Dedifferentiated amniotic fluid mesenchymal stem cell (primary cell): ENCODE data around the gene PRKD2.

Experiments
- DNase-seq: peaks from one replicate; pipeline ENCODE4 v3.0.0-alpha.2; 2016; ENCODE audit errors: extremely low spot score

PRKD2 gene

DNA sequence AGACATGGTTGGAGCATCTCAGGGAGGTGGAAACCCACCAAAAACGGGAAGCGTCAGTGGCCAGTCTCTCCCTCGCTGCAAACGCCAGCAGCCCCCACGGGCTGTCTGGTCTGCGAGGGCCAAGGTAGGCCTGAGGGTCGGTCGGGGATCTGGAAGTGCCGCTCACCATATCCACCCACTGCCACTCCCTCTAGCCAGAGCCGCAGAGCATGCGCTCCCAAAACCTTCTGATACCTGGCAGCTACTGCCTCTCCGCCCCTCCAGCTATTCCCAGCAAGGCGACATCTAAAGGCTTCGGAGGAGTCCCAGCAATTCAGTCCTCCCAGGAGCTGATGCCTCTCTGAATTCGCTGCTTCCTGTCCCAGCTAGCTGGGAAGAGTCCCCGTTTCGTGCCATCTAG, 24.5 kb upstream of the PRKD2 start:
- no peak for DNase-seq

DNA sequence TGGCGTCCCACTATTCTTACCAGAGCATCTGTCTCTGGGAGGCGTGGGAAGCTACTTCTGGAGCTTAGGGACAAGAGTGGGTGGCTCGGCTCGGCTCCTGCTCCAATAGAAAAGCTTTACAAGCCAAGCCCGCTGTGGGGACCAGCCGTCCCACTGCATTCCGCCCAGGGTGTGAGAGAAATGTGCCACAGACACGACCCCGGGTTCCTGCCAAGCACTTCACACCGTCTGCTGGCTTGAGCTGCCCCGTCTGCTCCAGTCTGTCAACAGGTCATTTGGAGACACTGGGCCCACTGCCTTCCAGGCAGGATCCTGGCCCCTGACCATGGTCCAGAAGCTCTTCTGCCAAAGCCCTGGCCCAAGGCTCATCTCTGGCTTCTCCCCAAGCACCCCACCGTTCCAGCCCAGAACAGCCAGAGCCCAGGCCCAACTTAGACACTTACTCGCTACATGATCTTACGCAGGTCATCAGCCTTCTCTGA, 22.4 kb upstream of the PRKD2 start:
- no peak for DNase-seq

DNA sequence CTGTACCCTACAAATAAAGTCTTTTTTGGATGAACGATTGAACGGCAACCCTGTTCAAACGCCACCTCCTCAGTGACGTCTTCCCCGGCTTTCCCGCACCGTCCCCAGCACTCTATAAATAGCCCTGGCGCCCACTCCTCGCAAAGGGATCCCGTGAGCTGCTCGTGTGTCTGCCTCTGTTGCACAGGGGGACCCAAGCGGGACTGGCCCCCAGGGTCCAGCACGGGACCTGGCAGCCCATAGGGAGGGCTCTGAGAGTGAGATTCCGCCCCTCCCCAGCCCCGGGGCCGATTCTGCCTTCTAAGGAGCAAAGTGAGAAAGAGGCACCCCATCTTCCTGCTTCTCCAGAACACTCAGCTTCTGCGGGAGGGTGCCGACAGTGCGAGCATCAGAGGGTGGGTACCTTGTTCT, 20.9 kb upstream of the PRKD2 start:
- no peak for DNase-seq

DNA sequence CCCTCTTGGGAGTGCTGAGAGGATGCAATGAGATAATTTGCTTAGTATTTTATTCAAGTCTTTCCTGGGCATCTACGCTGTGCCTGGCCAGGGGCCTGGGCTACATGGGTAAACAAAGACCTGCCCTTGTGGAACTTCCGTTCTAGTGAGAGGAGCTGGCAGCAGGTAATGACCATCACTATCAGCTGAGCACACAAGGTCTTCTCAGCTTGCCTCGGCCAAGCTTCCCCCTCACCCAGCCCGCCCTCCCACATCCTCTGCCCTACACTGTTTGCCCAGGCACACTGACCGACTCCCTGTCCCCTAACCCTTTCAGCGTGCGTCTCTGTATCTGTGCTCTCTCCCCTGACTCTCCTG, 20.4 kb upstream of the PRKD2 start:
- DNase-seq, result no peak

DNA sequence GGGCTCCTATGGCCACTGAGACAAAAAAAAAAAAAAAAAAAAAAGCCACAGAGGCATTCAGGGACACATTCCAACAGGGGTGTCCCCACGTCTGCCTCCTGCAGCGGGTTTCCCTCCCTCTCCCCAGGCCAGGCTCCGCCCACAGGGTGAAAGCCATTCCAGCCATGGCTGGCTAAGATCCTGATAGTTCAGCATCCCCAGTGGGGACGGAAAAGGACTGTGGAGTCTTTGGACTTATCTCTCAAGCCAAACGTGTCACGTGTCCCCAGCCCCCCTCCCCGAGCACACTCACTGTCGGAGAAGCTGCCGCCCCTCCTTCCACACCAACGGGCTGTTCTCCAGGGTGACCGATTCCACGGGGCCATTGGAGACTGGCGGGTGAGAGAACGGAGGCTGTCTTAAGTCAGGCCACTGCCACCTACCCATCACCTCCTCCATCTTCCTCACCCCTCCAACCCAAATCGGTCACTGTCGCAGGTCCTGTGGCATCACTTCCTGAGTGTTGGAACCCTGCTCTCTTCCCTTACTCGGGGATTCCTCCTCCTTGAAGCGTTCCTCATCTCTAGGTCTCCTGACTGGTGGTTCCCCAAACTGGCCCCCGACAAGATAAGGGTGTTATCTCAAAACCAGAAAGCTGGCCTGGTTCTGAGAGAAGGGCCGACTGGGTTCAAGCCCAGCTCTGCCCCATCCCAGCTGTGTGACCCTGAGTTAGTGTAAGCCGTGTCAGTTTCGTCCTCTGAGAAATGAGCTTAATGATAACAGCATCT, 19.8 kb upstream of the PRKD2 start:
- DNase-seq, result no peak

DNA sequence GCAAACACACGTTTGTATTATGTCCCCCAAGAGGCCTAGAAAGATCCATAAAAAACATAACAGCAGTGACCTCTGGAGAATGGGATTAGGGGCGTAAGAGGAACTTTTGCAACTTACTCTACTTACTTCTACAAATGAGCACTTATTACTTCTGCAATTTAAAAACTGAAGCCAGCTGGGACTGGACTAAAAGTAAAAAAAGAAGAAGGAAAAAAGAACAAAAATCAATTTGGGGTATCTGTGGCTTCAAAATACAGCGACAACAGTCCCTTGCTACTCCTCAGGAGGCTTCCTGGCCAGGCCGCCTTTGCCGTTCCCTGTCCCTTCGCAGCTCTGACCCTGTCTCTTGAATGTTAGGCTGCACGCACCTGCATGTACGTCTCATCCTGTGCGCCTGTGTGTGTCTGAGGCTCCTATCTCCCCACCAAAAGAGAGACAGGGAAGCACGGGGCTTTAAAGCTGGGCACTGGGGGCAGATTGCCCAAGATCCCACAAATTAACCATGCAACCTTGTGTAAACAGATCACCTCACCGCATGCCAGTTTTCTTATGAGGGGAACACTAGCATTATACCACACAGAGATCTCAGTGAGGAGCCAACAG, 16.9 kb upstream of the PRKD2 start:
- no peak for DNase-seq

DNA sequence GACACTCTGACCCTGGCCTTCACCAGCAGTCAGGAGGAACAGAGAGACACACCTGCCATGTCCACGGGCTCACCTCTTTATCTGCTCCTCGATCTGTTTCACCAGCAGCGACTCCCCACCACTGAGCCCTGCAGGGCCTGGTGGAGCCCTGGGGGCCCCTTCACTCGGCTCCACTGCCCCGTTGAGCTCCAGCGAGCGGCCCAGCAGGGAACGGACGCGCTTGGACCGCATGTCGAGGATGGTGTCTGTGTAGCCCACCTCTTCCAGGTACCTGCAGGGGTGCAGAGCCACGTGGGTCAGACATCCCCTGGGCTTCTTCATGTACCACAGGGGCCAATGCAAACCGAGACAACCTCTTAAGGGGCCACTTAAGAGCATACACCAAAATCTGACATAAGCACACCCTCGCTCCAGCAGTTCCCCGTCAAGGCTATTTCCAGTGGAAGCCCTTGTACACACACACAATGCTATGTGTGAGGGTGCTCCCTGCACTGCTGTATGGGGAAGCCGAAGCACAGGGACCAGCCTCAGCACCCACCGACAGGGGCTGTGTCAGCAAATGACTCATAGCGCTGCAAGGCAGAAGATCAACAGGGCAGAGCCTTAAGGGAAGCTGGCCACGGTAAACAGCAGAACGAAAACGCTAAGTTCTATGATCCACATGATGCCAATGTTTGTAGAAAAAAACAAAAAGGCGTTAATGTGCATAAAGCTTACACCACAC, 16.2 kb upstream of the PRKD2 start:
- no peak for DNase-seq

DNA sequence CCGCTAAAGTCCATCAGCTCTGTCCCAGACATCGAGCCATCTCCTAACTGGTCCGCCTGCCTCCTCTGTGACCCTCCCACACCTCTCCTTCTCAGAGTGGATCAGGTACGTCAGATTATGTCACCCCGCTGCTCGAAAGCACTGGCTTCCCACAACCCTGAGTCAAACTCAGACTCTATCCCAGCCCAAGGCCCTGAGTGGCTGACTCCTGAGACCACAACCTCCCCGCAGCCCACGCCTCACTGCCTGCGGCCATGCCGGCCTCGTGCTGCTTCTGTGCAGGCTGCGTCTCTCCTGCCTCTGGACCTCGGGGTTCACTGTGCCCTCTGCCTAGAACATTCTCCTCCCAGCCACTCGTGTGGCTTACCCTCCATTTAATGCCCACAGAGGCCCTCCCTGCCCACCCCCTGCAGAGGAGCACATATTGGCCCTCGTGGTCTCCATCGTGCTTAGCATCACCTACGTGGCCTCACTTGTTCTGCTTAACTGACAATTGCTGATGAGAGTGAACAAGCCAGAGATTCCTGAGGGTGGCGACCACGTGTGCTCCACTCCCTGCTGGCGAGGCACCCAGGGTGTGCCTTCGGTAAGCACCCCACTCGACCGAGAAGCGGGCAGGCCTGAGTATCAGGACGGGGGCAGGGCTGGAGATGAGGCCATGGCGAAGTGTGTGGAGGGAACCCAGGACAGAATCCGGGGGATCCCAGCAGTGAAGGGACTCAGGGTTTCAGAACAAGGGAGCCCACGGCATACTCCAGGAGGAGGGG, 15.4 kb upstream of the PRKD2 start:
- no peak for DNase-seq

DNA sequence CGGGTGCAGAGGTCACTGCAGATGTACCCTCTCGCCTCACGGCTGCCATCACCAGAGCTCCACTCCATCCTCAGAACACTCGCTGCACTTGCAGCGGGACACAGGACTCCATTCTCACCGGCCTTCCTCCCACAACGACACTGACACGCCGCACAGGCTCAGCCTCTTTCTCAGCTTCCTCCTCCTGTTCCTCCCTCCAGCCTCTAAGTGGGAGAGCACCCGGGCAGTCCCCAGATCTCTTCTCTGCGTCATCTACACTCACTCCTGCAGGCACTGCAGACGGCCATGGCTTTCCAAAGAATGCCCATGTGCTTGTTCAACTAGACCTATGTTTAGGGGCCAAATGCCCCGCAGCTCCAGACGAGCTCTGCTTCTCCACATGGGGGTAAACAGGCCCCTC, 14.7 kb upstream of the PRKD2 start:
- no peak for DNase-seq

DNA sequence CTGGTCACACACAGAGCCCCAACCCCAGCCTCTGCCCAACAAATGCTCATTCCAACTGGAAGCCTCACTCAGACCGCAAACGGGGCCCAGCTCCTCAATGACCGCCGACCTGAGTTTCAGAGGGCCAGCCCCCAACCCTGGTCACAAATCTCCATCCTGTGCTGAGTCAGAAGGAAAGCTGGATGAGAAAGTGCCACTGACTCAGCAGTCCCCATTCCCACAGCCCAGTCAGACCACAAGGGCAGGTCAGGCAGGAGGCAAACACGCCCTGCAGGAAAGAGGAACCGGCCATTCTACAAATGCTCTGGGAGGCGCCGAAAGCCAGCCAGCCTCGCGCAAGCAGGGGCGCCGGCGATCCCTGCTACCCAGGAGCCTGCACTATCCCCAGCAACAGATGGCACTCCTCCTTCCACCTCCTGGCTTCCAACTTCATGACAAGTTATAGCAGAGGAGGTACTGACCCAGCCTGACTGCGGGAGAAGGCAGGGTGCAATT, 14.1 kb upstream of the PRKD2 start:
- DNase-seq, result peak; percentile 58

DNA sequence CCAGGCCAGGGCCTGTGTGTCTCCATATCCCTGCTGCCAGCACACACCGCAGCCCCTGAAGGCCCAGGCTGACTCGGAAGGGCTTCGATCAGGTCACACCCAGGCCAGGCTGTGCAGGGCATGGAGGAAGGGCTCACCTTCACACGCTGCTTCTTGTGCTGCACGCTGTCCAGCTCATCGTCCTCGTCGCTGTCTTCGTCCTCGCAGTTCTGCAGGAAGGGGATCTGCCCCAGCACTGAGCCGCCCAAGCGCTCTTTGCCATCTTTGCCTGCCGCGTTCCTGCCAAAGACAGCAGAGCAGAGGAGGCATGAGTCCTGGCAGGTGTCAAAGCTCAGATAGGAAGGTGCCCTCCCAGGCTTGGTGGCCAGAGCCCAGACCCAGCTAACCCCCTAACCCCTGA, 13.7 kb upstream of the PRKD2 start:
- DNase-seq, result no peak

DNA sequence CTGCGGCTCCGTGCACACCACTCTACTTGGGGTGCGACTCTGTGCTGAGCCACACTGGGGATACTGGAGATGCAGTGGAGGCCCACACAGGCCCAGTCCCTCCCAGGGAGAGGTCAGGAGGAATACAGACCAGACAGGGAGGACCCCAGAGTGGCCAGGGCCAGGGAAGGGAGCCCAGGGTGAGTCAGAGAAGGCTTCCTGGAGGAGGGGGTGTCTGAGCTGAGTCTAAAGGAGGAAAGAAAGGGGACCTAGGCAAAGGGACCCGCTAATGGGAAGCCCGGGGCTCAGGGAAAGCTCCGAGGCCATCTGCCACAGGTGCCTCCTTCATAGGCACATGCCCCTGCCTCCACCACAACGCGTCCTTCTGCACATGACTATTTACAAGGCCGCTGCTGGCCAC, 13.3 kb upstream of the PRKD2 start:
- DNase-seq, result no peak

DNA sequence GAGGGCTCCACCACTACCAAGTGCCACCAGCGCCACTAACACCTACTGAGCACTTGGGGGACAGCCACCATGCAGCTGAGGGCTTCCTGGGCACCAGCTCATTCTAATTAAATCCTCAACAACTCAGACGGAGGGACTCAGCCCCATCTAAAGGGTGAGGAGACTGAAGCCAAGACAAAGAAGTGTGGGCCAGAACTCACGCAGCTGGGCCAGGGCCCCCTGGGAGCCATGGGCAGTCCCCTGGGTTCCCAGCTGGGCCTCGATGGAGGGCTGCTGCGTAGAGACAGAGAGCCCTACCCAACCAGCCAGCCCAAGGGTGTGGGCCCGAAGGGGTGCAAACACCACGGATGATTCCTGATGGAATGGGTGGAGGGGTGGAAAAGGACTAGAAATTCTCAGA, 12.8 kb upstream of the PRKD2 start:
- DNase-seq, result no peak

DNA sequence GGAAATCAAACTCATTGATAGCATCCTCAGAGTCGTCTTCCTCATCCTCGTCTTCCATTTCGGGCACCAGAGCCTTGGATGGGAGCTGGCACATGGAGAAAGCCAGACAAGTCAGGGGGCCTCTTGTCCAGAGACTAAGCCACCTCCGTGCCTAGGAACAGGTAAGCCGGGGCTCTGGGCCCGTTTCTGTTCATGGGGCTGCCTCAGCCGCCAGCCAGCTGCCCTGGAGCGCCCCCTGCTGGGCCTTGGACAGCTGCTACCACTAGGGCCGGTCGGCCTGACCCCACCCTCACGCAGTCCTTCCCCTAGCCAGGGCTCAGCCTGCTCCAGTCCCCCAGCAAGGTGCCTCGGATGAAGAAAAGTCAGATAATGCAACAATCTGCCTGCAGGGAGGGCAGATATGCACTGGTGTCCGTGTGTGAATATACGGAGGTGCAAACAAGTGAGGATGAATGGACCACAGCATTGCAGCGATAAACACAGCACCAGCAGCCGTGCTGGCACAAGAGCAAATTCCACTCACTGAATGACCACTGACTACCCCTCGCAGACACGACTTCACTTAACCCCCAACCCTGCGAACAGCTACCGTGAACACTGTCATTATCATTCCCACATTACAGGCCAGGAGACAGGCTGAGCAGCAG, 11.9 kb upstream of the PRKD2 start:
- no peak for DNase-seq

DNA sequence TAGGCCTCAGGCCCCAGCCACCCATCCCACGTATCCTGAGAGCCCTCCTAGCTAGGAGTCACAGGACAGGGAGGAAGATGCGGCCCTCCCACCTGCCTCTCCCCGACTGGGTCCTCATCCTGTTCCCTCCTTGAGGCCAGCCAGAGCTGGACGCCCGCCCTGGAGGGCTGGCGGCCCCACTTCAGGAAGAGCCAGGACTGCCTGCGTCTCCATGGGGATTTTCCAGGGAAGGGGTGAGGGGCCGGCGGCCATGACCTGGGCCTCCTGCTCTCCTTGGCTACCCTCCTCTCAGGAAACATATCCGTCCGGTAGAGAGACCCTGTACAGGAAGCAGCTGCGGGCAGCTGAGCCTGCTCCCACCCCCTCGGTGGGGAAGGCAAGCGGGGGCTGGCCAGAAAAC, 11.3 kb upstream of the PRKD2 start:
- DNase-seq, result no peak

DNA sequence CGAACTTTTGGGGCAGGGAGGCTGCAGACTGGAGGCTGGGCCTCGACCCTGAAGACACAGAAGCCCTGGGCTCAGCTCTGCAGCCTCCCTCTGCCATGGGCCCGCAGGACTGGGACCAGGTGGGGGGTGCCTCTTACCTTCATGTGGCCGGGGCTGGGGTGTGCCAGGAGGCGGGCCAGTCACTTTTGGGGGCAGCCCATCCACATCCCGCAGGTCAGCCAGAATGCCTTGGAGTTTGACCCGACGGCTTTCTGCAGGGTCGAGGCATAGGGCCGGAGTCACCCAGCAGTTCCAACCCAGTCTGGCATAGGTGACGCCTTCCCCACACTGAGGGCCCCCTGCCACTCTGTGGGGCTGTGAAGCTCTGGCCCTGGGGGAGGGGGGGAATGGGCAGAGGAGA, 10.8 kb upstream of the PRKD2 start:
- DNase-seq, result no peak

DNA sequence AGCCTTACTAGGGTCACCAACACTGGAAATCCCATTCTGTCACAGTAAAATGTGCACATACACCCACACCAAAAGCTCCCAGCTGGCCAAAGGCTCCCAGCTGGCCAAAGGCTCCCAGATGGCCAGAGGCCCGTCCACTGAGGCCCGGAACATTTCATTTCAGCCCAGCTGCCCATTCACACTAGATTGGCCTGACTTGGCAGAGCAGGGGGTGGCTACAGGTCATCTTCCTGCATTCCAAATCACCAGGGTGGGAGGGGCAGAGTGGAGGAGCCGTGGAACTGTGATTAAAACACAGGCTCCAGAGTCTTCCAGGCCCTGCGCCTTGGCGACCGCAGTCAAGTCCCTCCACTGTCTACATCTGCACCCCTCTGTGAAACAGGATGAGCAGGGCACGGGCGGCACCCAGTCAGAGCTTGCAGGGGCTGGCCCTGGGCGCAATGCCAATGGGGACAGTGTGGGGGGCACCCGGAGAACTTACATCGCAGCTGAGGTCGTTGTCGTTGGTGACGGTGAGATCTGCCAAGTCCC, 10.1 kb upstream of the PRKD2 start:
- DNase-seq, result no peak

DNA sequence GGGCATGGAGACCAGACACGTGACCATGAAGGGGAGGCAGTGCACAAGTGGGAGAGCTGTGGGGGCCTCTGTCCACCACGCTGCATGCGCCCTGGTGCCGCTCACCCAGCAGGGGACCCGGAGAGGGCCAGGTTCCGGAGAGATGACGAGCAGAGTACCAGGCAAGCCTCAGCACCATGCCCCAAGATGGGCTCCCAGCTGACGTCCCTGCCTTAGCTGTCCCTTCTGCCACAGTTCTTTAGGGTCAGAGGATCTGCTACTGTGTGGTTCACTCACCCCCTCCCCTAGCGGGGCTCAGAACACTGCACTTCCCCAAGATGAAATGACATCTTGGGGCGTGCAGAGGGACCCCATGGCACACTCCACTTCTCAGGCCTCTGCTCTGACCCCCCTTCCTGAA, 9.6 kb upstream of the PRKD2 start:
- no peak for DNase-seq

DNA sequence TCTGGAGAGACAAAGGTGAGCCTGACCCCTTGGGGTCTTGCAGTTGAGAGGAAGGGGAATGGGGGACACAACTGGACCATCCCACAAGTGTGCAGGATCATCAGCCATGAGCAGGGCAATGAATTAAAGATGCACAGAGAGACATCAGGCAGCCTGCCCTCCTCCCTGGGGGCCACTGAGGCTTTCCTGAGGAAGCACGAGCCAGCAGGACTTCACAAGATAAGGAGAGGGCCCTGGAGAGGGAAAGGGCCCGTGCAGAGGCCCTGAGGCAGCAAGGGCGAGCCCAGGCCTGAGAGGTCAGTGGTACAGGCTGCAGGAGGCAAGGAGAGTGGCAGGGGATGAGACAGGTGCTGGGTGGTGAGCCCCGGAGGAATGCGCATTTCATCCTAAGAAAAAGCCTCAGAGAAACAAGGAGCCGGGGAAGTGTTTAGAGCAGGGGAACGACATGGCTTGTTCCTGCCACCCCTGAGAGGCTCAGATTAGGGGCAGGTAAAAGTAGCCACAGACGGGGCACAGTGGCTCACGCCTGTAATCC, 9.0 kb upstream of the PRKD2 start:
- DNase-seq, result no peak

DNA sequence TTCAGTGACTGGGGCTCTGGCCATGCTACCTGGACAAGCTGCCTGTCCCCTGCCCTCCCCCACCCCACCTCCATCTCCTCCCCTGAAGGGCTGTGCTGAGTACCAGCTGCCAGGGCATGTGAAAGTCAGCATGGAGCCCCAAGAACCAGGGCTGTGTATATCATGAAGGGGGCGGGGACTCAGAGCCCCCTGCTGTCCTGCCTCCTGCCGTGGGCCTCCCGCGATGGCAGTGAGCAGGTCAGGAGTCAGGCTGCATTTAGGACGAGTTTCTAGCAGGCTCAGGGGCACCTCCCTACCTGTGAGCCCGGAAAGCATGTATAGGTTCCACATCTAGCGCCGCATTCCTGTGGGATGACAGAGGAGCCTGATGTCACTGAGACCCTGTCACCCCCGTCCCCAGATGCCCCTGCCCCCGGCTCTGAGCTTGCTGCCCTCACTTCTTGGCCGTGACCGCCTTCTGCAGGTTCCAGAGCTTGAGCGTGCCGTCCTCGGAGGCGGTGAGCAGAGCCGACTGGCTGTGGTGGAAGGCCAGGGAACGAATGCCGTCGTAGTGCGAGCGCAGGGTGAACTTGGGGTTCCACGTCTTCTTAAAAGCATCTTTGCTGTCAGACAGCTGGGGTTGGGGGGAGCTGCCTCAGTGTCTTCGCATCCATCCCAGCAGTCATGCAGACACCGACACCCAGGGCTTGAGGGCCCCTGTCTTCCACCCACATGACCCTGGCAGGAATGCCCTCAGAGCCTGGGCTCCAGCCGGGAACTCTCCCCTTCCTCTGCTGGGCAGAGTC, 8.3 kb upstream of the PRKD2 start:
- no peak for DNase-seq
